Activated CD4-positive, alpha-beta T cell treated with anti-CD3 and anti-CD28 coated beads, Interleukin-2, amount 10 ng/mL, durations not matched to agents 7 days and 5 days (primary cell): Measurements from ENCODE around the gene BRK1. TPM values are rescaled to one million over a fixed set of nuclear protein-coding genes. Genes with fewer than 3 reads are reported as not detected.
A peak's percentile ranks its signal among the peaks of the same experiment; 100 is the strongest.
"Not testable (repeated sequence)": the region's sequence is repeated elsewhere in the genome, so short reads cannot be mapped to it uniquely, and the experiment has no call there.

ENCODE experiments used
- CTCF ChIA-PET: fragments of 350-600 bp; sonication (Branson Sonifier 250); formaldehyde crosslinking; loops from one replicate; lab custom pipeline; 2021; ENCODE audit warnings: antibody characterized with exemption; lab: Charles Lee
- POLR2A ChIA-PET: fragments of 350-600 bp; sonication (Branson Sonifier 250); formaldehyde crosslinking; loops from one replicate; lab custom pipeline; 2021; ENCODE audit warnings: antibody characterized with exemption; lab: Charles Lee
- DNase-seq: peaks from one replicate; pipeline ENCODE4 v3.0.0-alpha.2; 2020
- H3K27ac Mint-ChIP-seq: one replicate; pipeline ENCODE4 v1.8.0; 2021; ENCODE audit warnings: mild to moderate bottlenecking, moderate library complexity, mixed read lengths
- H3K27me3 Mint-ChIP-seq: one replicate; pipeline ENCODE4 v1.8.0; 2021; ENCODE audit warnings: mixed read lengths
- H3K36me3 Mint-ChIP-seq: one replicate; pipeline ENCODE4 v1.8.0; 2021; ENCODE audit warnings: low read depth, mixed read lengths
- H3K4me1 Mint-ChIP-seq: one replicate; pipeline ENCODE4 v1.8.0; 2021; ENCODE audit warnings: mixed read lengths
- H3K4me3 Mint-ChIP-seq: one replicate; pipeline ENCODE4 v1.8.0; 2021; ENCODE audit warnings: mild to moderate bottlenecking, moderate library complexity, mixed read lengths
- H3K9me3 Mint-ChIP-seq: one replicate; pipeline ENCODE4 v1.8.0; 2021; ENCODE audit warnings: mixed read lengths
- total RNA-seq, 2 experiments: library from RNA; stranded (reverse); gene quantifications; one replicate each; pipeline ENCODE4 v1.2.3, GENCODE V29; 2021

The BRK1 gene
- total RNA-seq, 2 experiments from 2014 or later, result 115 to 128 TPM

DNA sequence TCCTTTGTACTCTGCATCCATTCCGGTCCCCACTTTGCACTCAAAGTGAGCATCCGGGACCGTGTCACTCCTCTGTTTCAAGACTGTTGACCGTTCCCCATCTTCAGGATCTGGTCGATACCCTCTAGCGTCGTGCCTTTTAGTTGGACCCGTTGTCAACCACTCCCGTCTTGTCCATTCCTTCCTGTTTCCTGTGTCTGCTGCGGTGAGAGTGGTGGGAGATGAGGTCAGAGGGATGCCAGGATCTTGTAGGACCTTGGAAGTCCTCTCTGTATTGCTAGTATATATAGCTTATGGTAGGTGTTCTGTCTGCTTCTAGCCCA, 624 bp downstream of the BRK1 start:
- Mint-ChIP-seq H3K36me3 (peaks cover 21% of the 10 kb centered on the region), H3K4me1 (peaks cover 34% of the 10 kb centered on the region), H3K4me3 (peak overlapping the region; percentile 99), H3K27me3 (no peaks in the 10 kb centered on the region), H3K9me3 (no peaks in the 10 kb centered on the region), H3K27ac (peak overlapping the region; percentile 97)
- DNase-seq, result no peak
- ChIA-PET CTCF (interaction anchor here (1.2 to 1.4 kb wide), 3 partner anchors 11 to 171 kb away, joined by 3 to 6 read pairs (median 4); no protein-coding TSS in a partner anchor), POLR2A (no interaction called here)

DNA sequence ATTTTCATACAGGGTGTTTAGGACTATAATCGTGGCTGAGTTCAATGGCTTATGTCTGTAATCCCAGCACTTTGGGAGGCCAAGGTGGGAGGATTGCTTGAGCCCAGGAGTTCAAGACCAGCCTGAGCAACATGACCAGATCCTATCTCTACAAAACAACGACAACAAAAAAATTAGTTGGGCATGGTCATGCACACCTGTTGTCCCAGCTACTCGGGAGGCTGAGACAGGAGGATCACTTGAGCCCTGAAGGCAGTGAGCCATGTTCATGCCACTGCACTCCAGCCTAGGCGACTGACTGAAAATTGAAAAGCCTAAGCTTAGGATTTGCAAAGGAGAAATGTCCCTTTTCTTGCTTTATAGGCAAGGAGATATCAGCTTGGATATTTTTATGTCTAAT, 1.5 kb downstream of the BRK1 start:
- Mint-ChIP-seq H3K27ac (no peak overlapping the region), H3K36me3 (peaks cover 25% of the 10 kb centered on the region)

DNA sequence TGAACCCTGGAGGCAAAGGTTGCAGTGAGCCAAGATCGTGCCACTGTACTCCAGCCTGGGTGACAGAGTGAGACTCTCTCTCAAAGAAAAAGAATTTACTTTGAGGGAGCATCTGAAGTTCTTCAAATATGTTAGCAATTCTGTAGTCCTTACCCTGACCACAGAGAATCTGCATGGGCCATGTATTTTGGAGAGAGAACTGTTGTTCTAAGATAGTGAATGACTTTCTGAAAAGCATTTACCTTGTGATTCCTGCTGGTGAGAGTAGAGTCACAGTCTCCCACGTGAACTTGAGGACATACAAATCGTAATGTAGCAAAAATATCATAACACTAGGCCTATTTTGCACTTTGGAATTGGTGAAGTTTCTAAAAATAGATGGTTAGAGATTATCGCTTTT, 3.9 kb downstream of the BRK1 start:
- H3K9me3 Mint-ChIP-seq, result no peaks in the 10 kb centered on the region
- no peaks in the 10 kb centered on the region for H3K27me3 Mint-ChIP-seq
- POLR2A ChIA-PET, result no interaction called here
- H3K27ac Mint-ChIP-seq, result no peak overlapping the region
- peaks cover 49% of the 10 kb centered on the region for H3K4me1 Mint-ChIP-seq
- CTCF ChIA-PET, result interaction anchor here (0.8 kb wide), 1 partner anchor 98 kb away, joined by 4 read pairs; no protein-coding TSS in a partner anchor
- DNase-seq, result no peak
- peaks cover 35% of the 10 kb centered on the region for H3K36me3 Mint-ChIP-seq
- H3K4me3 Mint-ChIP-seq, result no peak overlapping the region

More for the DNA sequence above, 1.5 kb downstream of the BRK1 start:
- H3K9me3 Mint-ChIP-seq, result no peaks in the 10 kb centered on the region
- POLR2A ChIA-PET, result interaction anchor here (0.7 kb wide), 1 partner anchor 555 kb away, joined by 4 read pairs; no protein-coding TSS in a partner anchor
- CTCF ChIA-PET, result interaction anchor here (0.6 to 1.4 kb wide), 5 partner anchors 10 to 618 kb away, joined by 3 to 6 read pairs (median 3); no protein-coding TSS in a partner anchor
- DNase-seq, result no peak
- peak overlapping the region; percentile 99 for H3K4me3 Mint-ChIP-seq
- H3K4me1 Mint-ChIP-seq, result peaks cover 36% of the 10 kb centered on the region
- no peaks in the 10 kb centered on the region for H3K27me3 Mint-ChIP-seq

DNA sequence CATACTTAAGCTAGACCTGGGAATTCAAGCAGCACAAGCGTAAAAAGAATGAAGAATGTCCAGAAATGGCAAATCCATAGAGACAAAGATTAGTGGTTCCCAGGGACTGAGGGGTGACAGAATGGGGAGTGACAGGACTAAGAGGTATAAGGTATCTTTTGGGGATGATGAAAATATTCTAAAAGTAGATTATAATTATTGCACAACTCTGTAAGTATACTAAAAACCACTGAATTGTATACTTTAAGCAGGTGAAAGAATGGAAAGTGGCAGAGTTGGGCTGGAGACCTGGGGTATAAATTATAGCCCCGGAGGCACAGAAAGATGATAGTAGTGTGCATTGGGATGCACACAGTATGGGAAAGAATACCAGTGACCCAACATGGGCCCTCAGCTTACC, 5.6 kb downstream of the BRK1 start:
- H3K27ac Mint-ChIP-seq, result no peak overlapping the region
- peaks cover 47% of the 10 kb centered on the region for H3K4me1 Mint-ChIP-seq
- no peak for DNase-seq
- no peaks in the 10 kb centered on the region for H3K27me3 Mint-ChIP-seq
- ChIA-PET CTCF (no interaction called here), POLR2A (no interaction called here)
- H3K4me3 Mint-ChIP-seq, result no peak overlapping the region
- H3K36me3 Mint-ChIP-seq, result peaks cover 48% of the 10 kb centered on the region
- no peaks in the 10 kb centered on the region for H3K9me3 Mint-ChIP-seq

DNA sequence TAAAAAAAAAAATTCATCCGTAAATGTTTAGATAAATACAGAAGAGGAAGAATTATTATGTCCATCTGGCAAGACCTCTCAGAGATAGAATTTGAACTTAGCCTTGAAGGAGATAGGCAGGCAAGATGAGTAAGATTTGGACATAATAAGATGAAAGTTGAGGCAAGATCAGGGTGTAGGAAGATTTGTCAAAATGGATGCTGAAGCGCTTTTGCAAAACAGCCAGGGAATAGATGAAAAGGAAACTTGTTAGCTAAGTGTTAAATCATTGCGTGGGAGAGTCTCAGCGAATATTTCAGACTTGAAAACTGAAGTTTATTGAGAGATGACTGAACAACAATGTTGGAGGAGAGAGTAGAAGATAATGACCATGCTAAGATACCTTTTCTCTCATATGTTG, 7.2 kb downstream of the BRK1 start:
- Mint-ChIP-seq H3K4me3 (no peak overlapping the region), H3K27me3 (no peaks in the 10 kb centered on the region), H3K36me3 (peaks cover 56% of the 10 kb centered on the region), H3K4me1 (peaks cover 36% of the 10 kb centered on the region), H3K9me3 (no peaks in the 10 kb centered on the region), H3K27ac (no peak overlapping the region)
- CTCF ChIA-PET, result interaction anchor here (0.6 to 0.8 kb wide), 2 partner anchors 64 to 140 kb away, joined by 3 to 4 read pairs; no protein-coding TSS in a partner anchor
- no peak for DNase-seq
- POLR2A ChIA-PET, result no interaction called here

DNA sequence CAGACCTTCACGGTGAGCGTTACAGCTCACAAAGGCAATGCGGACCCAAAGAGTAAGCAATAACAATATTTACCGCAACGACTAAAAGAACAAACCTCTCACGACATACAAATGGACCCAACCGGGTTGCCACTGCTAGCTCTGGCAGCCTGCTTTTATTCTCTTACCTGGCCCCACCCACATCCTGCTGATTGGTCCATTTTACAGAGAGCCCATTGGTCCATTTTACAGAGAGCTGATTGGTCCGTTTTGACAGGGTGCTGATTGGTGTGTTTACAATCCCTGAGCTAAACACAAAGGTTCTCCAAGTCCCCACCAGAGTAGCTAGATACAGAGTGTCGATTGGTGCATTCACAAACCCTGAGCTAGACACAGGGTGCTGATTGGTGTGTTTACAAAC, 20.4 kb downstream of the BRK1 start:
- H3K4me1 Mint-ChIP-seq, result peaks cover 11% of the 10 kb centered on the region
- H3K4me3 Mint-ChIP-seq, H3K27ac Mint-ChIP-seq, H3K36me3 Mint-ChIP-seq, H3K27me3 Mint-ChIP-seq, H3K9me3 Mint-ChIP-seq, DNase-seq, POLR2A ChIA-PET: not testable (repeated sequence)
- CTCF ChIA-PET, result interaction anchor here (1.2 to 1.6 kb wide), 3 partner anchors 37 to 128 kb away, joined by 3 to 4 read pairs (median 3); no protein-coding TSS in a partner anchor

DNA sequence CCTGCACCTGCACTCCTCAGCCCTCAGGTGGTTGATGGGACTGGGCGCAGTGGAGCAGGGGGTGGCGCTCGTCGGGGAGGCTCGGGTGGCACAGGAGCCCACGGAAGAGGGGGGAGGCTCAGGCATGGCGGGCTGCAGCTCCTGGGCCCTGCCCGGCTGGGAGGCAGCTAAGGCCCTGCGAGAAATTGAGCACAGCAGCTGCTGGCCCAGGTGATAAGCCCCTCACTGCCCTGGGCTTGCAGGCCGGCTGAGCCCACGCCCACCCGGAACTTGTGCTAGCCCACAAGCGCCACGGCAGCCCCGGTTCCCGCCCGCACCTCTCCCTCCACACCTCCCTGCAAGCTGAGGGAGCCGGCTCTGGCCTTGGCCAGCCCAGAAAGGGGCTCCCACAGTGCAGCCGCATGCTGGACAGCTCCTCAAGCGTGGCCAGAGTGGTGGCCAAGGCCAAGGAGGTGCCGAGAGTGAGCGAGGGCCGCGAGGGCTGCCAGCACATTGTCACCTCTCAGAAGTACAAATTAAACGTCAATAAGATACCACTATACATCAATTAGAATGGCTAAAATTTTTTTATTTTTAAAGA, 21.0 kb downstream of the BRK1 start:
- H3K27me3 Mint-ChIP-seq, result peaks cover 2% of the 10 kb centered on the region
- H3K4me1 Mint-ChIP-seq, result peaks cover 16% of the 10 kb centered on the region
- H3K27ac Mint-ChIP-seq, result no peak overlapping the region
- peaks cover 4% of the 10 kb centered on the region for H3K9me3 Mint-ChIP-seq
- no peak for DNase-seq
- no peak overlapping the region for H3K4me3 Mint-ChIP-seq
- POLR2A ChIA-PET, result no interaction called here
- CTCF ChIA-PET, result interaction anchor here (1.4 kb wide), 1 partner anchor 37 kb away, joined by 3 read pairs; no protein-coding TSS in a partner anchor
- peaks cover 7% of the 10 kb centered on the region for H3K36me3 Mint-ChIP-seq

DNA sequence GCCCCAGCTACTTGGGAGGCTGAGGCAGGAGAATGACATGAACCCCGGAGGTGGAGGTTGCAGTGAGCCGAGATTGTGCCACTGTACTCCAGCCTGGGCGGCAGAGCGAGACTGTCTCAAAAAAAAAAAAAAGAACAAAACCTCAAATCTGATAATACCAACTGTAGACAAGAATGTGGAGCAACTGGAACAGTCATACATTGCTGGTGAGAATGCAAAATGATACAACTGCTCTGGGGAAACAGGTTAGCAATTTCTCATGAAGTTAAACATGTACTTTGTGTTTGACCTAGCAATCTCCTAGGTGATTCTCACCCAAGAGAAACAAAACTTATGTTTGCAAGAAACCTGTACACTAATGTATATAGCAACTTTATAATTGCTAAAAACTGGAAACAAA, 21.7 kb downstream of the BRK1 start:
- Mint-ChIP-seq H3K27ac (no peak overlapping the region), H3K36me3 (peaks cover 7% of the 10 kb centered on the region), H3K27me3 (peaks cover 2% of the 10 kb centered on the region), H3K4me3 (no peak overlapping the region), H3K9me3 (peaks cover 4% of the 10 kb centered on the region), H3K4me1 (peaks cover 16% of the 10 kb centered on the region)
- DNase-seq, result no peak
- CTCF ChIA-PET, result no interaction called here
- POLR2A ChIA-PET, result no interaction called here

DNA sequence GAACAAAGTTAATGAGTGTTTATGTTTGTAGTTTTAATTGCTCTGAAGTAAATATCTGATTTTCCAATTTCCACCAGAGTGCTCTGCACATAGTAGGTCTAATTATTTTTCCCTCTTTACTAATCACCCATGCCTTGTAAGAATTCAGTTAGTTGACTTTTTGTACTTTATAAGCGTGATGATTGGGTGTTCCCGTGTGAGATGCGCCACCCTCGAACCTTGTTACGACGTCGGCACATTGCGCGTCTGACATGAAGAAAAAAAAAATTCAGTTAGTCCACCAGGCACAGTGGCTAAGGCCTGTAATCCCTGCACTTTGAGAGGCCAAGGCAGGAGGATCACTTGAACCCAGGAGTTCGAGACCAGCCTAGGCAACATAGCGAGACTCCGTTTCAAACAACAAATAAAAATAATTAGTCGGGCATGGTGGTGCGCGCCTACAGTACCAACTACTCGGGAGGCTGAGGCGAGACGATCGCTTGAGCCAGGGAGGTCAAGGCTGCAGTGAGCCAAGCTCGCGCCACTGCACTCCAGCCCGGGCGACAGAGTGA, 25.6 kb downstream of the BRK1 start:
- Mint-ChIP-seq H3K36me3 (peaks cover 20% of the 10 kb centered on the region), H3K27me3 (peaks cover 2% of the 10 kb centered on the region), H3K4me1 (peaks cover 36% of the 10 kb centered on the region), H3K27ac (peak overlapping the region; percentile 97), H3K9me3 (no peaks in the 10 kb centered on the region), H3K4me3 (peak overlapping the region; percentile 87)
- DNase-seq, result no peak
- CTCF ChIA-PET, result interaction anchor here (0.7 to 1.6 kb wide), 7 partner anchors 12 to 209 kb away, joined by 3 to 5 read pairs (median 4); partner anchors contain the start of genes GHRL and IRAK2
- POLR2A ChIA-PET, result no interaction called here

DNA sequence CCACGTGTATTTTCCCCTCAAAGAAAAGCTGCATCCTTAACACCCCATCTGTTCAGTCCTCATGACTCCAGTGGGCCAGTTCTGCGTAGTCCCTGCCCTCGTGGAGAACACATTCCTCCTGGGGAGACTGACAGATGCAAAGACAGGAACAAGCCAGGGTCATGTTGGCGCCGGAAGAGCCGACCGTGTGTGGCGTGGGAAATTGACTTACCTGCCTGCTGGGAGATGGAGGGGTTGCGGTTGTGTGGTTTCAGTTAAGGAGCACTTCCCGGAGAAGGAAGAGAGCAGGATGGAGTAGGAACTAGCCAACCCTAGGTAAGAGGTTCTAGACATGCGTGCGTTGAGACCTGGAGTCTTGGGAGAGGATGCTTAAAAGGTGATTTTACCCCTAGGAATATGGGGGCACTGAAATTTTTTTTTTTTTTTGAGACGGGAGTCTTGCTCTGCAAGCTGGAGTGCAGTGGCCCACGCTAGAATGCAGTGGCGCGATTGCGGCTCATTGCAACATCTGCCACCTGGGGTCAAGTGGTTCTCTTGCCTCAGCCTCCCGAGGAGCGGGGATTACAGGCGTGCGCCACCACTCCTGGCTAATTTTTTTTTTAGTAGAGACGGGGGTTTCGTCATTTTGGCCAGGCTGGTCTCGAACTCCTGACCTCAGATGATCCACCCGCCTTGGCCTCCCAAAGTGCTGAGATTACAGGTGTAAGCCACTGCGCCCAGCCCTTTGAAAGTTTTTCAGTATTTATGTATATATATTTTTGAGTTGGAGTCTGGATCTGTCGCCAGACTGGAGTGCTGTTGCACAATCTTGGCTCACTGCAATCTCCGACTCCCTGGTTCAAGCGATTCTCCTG, 27.5 kb downstream of the BRK1 start:
- ChIA-PET CTCF (interaction anchor here (0.6 to 1.6 kb wide), 2 partner anchors 44 to 81 kb away, joined by 4 read pairs; no protein-coding TSS in a partner anchor), POLR2A (no interaction called here)
- peaks cover 26% of the 10 kb centered on the region for H3K36me3 Mint-ChIP-seq
- H3K4me1 Mint-ChIP-seq, result peaks cover 42% of the 10 kb centered on the region
- peak overlapping the region; percentile 97 for H3K27ac Mint-ChIP-seq
- peak overlapping the region; percentile 87 for H3K4me3 Mint-ChIP-seq
- DNase-seq, result peak; percentile 19
- H3K9me3 Mint-ChIP-seq, result no peaks in the 10 kb centered on the region
- H3K27me3 Mint-ChIP-seq, result no peaks in the 10 kb centered on the region

DNA sequence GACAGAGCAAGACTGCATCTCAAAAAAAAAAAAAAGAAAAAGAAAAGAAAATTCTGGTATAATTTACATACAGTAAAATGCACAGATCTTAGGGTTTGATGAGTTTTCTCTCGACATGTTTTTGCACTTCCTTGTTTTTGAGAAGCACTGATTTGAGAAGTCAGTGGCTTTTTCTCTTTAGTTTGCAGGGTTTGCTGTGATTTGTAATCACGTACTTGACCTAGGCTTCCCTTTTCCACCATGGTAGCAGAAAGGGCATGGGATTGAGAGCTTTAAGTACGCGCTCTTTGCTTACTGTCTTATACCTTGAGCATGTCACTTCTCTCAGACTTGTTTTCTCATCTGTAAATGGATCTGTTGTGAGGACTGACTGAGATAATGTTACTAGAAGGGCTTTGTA, 30.2 kb downstream of the BRK1 start:
- Mint-ChIP-seq H3K36me3 (peaks cover 47% of the 10 kb centered on the region), H3K9me3 (no peaks in the 10 kb centered on the region), H3K27me3 (no peaks in the 10 kb centered on the region), H3K4me3 (peak overlapping the region; percentile 49), H3K27ac (peak overlapping the region; percentile 33), H3K4me1 (peaks cover 47% of the 10 kb centered on the region)
- ChIA-PET POLR2A (no interaction called here), CTCF (interaction anchor here (0.7 to 1.3 kb wide), 3 partner anchors 29 to 214 kb away, joined by 3 to 6 read pairs (median 4); no protein-coding TSS in a partner anchor)
- DNase-seq, result no peak

DNA sequence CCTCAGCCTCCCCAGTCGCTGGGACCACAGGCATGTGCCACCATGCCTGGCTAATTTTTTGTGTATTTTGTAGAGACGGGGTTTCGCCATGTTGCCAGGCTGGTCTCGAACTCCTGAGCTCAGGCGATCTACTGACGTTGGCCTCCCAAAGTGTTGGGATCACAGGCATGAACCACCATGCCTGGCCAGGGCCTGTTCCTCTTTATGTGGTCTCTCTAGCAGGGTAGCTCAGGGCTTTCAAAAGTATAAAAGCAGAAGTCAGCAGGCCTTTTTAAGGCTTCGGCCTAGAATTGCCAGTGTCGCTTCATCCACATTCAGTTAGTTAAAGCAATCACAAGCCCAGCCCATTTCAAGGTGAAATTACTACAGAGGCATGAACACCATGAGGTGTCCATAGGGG, 33.8 kb downstream of the BRK1 start:
- DNase-seq, result no peak
- POLR2A ChIA-PET, result no interaction called here
- H3K27ac Mint-ChIP-seq, result peak overlapping the region; percentile 46
- H3K4me1 Mint-ChIP-seq, result peaks cover 24% of the 10 kb centered on the region
- no peak overlapping the region for H3K4me3 Mint-ChIP-seq
- no peaks in the 10 kb centered on the region for H3K27me3 Mint-ChIP-seq
- H3K36me3 Mint-ChIP-seq, result peaks cover 56% of the 10 kb centered on the region
- CTCF ChIA-PET, result interaction anchor here (1.0 to 1.2 kb wide), 2 partner anchors 10 to 43 kb away, joined by 3 read pairs; no protein-coding TSS in a partner anchor
- H3K9me3 Mint-ChIP-seq, result no peaks in the 10 kb centered on the region
